GM19438 (cell line): ENCODE data around the gene STRIP2.
A peak's percentile ranks its signal among the peaks of the same experiment; 100 is the strongest.
"Not testable (repeated sequence)": the region's sequence is repeated elsewhere in the genome, so short reads cannot be mapped to it uniquely, and the experiment has no call there.

ENCODE experiments used
- ATAC-seq: cut with Tn5 transposase; IDR thresholded peaks from one replicate; pipeline ENCODE4 v1.9.1; 2021; ENCODE audit warnings: low read depth; ENCODE audit not compliant: unreplicated experiment

STRIP2 gene, protein sequence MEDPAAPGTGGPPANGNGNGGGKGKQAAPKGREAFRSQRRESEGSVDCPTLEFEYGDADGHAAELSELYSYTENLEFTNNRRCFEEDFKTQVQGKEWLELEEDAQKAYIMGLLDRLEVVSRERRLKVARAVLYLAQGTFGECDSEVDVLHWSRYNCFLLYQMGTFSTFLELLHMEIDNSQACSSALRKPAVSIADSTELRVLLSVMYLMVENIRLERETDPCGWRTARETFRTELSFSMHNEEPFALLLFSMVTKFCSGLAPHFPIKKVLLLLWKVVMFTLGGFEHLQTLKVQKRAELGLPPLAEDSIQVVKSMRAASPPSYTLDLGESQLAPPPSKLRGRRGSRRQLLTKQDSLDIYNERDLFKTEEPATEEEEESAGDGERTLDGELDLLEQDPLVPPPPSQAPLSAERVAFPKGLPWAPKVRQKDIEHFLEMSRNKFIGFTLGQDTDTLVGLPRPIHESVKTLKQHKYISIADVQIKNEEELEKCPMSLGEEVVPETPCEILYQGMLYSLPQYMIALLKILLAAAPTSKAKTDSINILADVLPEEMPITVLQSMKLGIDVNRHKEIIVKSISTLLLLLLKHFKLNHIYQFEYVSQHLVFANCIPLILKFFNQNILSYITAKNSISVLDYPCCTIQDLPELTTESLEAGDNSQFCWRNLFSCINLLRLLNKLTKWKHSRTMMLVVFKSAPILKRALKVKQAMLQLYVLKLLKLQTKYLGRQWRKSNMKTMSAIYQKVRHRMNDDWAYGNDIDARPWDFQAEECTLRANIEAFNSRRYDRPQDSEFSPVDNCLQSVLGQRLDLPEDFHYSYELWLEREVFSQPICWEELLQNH

DNA sequence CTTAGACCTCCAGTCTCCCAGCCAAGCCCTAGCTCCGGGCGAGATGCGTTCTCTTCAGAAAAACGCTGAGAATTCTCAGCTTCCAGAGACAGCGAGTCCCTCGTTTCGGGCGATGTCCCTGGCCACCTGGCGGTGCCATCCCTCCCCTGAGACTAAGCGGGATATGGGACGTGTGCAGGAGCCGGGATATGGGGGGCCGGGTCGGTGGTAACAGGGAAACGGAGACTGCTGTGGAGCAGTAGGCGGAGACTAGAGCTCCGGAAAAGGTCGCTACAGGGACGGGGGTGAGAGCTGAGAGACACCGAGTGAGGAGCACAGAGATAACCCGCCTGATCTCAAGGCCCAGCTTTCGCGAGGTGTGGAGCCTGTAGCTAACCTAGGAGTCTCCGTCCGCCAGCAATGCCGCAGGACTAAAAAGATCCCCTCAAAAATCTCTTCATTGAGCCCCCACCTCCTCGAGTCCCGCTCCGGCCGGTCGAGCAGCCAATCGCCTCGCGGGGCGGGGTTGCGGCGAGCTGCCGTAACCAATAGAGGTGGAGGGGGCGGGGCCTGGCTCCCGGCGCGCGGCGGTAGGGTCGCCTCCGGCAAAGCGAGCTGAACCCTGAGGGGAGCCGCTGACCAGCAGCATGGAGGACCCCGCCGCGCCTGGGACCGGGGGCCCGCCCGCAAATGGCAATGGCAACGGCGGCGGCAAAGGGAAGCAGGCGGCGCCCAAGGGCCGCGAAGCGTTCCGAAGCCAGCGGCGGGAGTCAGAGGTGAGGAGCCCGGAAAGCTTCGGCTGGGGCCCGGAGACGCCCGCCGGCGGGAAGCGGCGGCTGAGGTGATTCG lies at the start of gene STRIP2:
STRIP2 (plus strand) TSS at position 586 of the 828 bp plus-strand sequence; CDS start at position 627, 41 bp downstream.
- peak; percentile 96 for ATAC-seq

- no peak for ATAC-seq
Measured at GRCh38 chr7:129385116-129385515, 49.1 kb upstream of the STRIP2 start.

DNA sequence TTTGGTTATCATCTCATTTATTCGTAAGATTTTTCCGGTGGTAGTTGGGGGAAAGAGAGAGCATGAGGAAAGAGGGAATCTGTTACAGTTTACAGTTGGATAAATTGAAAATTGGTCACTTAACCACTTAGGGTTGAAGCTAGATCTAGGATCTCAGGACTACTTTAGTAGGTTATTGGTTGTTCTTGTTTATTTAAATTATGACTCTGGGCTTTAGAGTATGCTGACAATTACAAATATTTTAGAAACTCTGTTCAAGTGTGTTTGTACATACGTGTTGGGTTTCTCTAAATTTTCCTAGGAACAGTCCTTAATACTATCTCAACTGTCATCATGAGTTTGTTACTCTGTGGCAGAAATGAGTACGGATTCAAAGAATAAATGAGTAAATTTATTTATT lies 48.6 kb upstream of the STRIP2 start:
- ATAC-seq = no peak

GRCh38 chr7:129386506-129386905 lies 47.7 kb upstream of the STRIP2 start:
- ATAC-seq = no peak

DNA sequence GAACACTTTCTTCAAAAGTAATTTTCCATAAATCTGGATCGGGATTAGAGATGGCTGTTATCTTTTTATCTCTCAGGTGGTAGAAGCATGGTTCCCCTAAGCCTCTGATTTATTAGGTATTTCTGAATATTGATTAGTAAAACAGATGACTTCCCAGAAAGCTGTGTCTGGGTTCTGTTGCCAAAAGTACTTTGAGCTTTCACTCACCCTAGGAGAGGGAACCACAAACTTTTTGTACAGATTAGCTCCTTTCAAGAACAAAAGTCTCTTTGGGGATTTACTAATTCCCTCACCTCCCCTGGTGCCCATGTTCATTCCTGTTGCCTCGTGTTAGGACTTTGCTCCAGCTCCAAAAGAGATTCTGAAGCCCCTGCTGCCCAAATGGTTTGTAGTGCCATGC lies 46.7 kb upstream of the STRIP2 start:
- ATAC-seq = no peak

DNA sequence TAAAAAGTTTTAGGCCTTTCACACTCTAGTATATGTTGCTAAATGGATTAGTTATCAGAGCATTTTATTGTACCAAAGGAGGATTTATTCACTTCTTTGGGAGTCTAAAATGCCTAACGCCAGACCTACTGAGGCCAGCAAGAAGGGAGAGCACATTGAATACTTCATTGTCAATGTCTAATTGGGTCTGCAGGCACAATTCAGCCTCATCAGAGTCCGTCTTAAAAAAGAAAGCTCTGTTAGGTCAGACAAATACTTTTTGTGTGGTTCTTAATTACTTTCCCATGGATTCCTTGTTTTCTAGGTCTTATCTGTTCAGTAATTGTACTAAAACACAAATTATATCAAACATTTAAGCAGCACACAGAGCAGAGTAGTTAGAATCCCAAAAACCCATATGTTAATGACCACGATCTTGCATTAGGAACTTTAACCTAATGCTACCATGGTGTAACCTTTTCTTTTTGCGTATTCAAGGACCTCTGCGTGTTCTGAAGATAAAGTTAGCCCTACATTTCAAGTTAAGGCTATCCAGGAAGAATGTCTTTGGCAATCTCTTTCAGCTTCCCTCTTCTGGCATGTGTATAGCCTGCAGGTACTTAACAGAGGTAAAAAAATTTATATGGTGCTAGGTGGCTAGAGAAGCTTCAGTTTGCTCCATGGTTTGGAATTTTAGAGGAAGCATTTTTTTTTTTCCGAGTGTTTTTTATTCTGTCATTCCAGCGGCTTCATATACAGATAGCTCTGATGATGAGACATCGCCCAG lies 45.7 kb upstream of the STRIP2 start:
- no peak for ATAC-seq

DNA sequence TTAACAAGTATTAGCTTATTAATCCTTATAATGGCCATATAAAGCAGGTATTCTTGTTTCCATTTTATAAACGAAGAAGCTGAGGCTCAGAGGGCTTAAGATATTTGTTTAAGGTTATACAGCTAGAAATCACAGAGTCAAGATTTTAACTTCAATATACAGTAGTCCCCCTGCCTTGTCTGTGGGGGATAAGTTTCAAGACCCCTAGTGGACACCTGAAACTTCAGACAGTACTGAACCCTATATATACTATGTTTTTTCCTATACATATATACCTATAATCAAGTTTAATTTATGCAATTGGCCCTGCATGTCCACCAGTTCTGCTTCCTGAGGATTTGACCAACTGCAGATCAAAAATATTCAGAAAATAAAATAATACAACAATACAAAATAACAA lies 44.4 kb upstream of the STRIP2 start:
- ATAC-seq = no peak

- no peak for ATAC-seq
Measured at GRCh38 chr7:129390314-129390713, 43.9 kb upstream of the STRIP2 start.

DNA sequence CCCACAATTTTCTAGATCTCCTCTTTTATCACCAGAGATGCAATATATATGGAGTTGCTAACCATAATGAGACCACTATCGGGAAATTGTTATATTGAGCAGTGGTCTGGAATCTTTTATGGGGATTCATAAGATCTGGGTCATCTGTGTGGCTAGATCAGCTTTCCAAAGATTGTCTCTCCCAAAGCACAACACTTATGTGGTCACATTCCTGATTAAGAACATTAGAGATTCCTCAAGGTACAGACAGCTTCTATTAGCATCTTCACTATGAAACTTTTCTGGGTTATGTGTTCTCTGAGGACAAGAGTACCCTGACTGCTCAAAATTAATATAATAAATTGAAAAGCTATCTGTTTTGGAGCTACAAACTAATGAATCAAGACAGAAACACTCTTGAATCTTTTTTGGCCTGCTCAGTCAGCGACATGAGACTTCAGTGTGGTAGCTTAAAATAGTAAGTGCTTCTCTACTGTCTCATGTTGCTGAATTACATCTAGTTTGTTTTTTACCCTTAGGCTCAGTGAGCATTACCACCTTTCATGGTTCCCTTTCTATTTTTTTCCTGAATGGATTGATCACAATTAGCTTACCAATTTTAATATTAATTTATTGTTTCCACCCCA lies 42.6 kb upstream of the STRIP2 start:
- no peak for ATAC-seq

DNA sequence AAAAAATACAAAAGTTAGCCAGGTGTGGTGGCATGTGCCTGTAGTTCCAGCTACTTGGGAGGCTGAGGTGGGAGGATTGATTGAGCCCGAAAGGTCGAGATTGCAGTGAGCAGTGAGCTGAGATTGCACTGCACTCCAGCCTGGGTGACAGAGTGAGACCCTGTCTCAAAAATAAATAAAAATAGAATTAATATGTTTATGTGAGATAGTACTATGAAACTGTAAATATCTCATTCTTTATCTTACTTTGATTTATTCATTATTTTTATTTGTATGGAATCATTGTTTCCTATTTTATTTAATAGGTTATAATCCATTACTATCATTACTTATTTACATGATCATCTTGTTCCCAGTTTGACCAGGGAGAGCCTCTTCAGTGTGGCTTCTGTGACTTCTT lies 41.0 kb upstream of the STRIP2 start:
- ATAC-seq = no peak

DNA sequence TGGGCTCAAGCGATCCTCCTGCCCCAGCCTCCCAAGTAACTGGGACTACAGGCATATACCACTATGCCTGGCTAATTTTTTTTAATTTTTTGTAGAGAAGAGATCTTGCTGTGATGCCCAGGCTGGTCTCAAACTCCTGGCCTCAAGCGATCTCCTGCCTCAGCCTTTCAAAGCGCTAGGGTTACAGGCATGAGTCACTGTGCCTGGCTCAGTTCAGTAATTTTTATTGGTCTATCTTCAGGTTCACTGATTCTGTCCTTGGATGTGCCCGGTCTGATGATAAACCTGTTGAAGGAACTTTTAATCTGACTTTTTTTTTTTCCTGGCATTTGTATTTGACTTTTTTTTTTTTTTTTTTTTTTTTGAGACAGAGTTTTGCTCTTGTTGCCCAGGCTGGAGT lies 40.1 kb upstream of the STRIP2 start:
- no peak for ATAC-seq

- ATAC-seq = no peak
Measured at GRCh38 chr7:129394982-129395914, 39.0 kb upstream of the STRIP2 start.

DNA sequence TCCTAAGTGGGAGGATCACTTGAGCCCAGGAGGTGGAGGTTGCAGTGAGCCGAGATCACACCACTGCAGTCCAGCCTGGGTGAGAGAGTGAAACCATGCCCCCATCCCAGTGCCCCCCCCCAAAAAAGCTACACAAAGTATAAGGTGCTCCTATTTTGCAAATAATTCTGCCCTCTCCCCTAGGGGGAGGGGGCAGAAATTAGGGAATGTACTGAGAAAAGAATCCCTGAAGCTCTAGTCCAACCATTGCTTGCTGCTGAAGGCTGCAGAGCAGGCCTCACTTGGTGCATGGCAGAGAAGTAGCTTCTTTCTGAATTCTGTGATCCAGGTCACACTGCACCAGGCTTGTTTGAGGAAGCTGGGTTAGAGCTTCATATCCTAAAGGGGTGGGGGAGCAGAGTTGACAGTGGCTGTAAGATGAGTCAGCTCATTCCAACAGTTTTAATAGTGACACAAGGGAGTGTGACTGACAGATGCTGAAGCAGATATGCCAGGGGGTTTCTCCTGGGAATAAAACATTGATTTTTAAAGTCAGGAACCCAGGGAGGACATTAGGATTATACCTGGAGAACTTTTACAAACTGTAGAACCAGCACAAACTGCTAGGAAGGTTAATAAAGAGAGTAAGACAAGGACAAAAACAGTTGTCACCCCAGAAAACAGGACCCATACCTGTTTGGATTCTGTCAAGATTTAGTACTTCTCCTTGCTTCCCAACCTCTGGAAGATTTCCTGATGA lies 32.8 kb upstream of the STRIP2 start:
- no peak for ATAC-seq

DNA sequence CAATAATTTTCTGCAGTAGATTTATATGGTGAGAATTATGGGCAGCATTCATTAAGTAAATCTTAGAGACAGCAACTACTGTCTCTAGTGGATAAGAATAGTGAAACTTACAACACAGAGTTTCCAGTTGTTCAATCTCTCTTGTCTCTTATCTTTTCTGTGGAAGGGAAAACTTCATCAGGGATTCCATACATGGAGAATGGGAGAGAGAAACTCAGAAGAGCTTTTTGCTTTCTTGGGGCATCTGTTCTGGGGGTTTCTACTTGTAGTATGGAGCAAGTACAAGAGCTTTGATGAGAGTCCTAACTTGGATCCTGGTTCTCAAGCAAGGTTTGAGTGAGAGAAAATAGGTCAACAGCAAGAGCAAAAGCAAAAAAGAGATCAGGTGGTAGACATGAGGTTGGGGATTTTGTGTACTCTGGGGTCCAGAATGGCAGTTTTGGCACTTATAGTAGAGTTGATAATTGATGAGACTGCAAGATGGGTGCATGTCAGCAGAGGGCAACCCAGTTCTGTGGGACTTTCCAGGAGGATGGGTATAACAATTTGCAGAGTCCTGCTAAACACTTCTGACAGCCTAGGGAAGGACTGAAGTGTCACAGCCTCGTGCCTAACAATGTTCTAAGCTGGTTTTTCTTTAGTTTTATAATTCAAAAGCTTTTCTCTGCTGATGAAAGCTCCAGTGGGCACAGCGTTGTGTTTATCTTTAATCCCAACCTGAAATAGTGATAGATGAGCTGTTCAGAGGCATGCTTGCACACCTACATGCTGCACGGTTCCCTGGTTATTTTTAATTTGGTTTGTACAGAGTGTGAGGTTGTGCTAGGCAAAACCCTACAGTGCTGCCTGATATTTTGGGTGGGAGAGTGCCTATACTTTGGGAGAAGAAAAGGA lies 32.0 kb upstream of the STRIP2 start:
- no peak for ATAC-seq

DNA sequence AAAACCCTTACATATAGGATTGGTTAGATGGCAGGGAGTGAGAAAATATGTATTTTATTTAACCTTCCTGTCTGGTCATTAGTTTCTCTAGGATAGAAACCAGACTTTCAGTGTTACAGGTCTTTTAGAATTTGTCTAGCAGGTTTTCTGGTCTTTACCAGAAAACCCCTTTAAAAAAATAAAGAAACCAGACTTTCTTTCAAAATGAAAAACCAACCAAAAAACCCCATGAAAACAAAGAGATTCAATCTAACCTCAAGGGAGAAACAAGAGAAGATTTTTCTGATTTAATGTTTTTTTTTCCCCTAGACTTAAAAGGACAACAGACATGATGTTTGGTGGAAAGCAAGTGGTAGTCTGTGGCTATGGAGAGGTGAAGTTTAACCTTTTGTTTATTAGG lies 28.7 kb upstream of the STRIP2 start:
- no peak for ATAC-seq

DNA sequence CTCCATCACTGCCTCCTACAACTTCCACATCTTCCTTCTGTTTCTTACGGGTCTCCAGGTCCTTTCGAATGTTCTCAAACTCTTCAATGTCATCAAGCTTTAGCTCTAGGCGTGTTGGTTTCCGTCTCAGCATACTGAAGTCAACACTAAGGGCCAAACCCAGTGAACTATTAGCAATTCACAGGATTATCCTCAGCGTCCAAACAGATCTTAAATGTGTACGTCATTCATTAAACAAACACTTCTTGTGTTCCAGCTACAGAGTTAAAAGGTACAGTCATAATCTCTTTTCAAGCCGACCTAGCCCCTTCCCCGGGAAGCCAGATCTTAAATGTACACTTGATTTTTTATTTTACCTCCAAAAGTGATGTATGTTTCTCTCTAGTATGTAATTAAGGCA lies 24.0 kb upstream of the STRIP2 start:
- ATAC-seq = not testable (repeated sequence)

- no peak for ATAC-seq
Measured at GRCh38 chr7:129412501-129412900, 21.7 kb upstream of the STRIP2 start.
